Measurements from ENCODE around the gene CDKN2B-AS1.
"Not testable (repeated sequence)": the region's sequence is repeated elsewhere in the genome, so short reads cannot be mapped to it uniquely, and the experiment has no call there.

CDKN2B-AS1 gene

DNA sequence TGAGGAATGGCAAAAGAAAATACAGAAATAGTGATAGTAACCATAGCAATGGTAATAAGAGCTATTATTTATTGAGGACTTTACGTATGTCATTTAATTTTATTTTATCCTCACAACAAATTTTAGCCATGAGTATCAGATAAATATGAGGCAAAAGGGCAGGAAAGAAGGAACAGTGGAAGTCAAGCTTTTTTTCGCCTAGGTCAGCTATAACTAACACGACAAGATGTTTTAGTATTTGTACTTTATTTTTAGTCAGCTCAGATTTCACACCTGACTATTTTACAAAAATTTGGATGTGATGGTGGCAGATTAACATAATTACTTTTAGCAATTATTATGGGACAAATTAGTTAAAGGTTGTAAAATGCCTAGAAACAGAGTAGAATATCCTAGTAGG, 49.3 kb downstream of the CDKN2B-AS1 start:
- no peak for DNase-seq (ENCODE audit: low read depth in 2 of 2)

DNA sequence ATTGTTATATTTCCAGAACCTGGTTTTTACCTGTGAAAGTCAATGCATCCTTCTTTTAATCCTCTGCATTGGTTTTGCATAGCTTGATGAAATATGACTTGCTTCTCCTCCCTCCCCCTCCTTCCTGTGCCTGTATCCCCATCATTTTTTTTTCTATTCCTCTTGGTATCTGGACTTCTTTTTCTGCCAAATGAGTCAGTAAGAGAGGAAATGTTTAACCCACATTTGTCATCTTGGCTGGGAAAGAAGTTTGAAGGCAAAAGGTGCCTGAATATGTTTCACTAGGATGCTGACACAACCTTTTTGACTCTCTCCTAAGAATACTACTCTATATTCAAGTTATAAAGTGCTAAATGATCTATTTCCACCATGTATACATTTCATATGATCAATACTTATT, 50.0 kb downstream of the CDKN2B-AS1 start:
- DNase-seq (ENCODE audit: low read depth in 2 of 2): no peak

DNA sequence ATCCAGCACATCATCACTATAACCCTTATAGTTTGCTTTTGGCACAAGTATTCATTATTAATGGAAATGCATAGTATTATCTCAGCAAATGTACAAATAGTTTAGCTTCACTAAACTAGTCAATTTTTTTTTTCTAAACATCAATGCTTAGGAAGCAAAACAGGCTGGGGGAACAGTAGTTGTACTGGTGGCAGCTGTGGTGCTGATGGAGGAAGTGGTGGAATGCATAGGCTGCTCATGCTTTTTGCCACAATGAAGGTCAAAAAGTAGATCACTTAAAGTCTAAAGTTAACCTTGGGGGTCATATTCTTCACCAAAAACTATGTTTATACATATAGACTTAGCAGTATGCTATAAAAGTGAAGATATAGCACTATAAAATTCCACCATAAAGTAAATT, 50.8 kb downstream of the CDKN2B-AS1 start:
- no peak for DNase-seq (ENCODE audit: low read depth in 2 of 2)

DNA sequence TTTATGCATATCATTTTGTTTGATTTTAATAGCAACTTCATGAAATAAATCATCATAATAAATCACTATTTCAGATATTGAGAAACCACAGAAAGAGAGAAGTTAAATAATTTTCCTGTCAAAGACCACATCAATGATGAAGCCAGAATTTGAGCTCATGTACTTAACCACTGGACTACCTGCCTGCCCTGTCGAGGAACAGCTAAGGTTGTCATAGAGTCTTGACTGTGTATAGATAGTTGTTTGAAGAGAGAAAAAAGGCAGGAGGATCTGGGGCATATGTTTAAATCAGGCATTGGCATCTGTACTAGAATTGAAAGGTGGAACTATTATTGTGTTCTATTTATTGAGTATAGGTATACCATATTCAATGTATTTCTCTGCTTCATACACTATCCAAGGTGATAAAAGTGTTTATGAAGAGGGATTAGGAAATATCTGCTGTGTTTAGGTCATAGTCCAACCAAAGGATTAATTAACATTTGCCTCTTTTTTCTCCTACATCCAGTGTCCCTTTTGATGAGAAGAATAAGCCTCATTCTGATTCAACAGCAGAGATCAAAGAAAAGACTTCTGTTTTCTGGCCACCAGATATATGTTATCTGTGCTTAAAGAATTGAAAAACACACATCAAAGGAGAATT, 51.8 kb downstream of the CDKN2B-AS1 start:
- no peak for DNase-seq (ENCODE audit: low read depth in 2 of 2)

DNA sequence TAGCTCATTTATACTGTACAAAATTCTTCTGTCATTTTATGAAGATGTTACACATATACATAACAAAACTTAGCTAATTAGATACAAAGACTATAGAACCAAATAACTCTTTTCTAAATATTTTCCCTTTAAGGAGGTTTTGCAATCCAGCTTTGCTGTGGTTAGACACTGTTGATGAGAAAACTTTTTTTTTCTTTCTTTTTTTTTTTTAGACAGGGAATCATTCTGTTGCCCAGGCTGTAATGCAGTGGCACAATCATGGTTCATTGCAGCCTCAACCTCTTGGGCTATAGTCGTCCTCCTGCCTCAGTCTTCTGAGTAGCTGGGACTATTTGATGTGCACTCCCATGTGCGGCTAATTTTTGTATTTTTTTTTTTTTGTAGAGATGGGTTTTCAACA, 53.0 kb downstream of the CDKN2B-AS1 start:
- no peak for DNase-seq (ENCODE audit: low read depth in 2 of 2)

DNA sequence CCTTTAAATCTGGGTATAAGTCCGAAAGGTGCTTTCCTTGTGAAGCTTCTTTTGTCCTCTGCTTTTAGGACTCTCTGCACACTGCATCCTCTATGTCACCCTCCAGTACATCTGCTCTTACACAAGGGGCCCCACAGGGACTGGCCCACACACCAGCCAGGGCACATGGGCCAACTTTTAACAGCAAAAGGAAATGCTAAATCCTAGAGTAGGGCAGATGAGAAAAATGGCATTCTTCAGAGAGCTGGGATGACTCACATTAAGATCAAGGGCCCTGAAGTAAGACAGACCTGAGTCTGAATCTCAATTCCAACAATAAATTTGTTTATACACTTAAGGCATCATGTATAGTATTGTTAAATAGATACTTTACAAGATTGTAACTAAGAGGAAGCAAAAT, 54.8 kb downstream of the CDKN2B-AS1 start:
- DNase-seq (ENCODE audit: low read depth in 2 of 2): no peak

DNA sequence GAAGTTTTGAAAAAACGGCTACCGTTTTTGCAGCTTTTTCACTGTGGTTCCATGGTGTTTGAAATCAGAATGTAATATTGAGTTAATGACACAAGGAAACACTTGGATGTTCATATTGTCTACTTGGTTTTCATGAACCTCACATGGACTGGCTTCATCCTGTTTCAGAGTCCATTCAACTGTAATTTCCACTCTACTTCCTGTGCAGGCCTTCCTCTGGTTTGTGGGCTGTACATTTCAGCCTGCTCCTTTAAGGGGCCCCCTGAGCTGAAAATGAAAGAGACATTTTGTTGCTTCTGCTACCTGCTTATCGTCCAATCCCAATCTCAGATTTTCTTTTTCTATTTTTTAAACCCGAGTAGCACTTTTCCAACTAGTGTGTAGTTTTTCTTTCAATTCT, 56.3 kb downstream of the CDKN2B-AS1 start:
- no peak for DNase-seq (ENCODE audit: low read depth in 2 of 2)

DNA sequence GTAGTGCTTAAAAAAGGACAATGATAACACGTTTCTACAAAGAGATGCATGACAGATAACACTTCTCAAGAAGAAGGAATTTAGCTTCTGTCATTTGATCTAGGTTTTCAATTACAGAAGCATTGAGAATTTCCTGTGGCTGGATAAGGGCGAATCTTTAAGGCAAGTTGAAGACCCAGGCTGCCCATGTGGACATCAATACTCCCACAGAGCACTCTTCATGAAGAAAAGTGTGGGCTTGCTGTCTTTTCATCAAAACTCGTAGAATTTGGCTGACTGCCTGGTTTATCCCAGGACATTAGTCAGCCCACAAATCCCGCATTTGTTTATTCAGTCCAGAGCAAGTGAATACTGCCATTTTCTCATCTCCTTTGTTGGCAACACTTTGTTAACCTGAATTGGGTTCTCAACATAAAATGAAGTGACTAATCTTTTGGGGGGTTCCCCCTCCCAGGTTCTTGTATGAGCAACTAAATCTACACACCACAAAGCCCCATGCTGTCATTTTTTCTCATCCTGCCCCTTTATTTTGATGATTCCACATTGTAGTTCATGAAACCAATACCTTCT, 57.9 kb downstream of the CDKN2B-AS1 start:
- DNase-seq (ENCODE audit: low read depth in 2 of 2): no peak

DNA sequence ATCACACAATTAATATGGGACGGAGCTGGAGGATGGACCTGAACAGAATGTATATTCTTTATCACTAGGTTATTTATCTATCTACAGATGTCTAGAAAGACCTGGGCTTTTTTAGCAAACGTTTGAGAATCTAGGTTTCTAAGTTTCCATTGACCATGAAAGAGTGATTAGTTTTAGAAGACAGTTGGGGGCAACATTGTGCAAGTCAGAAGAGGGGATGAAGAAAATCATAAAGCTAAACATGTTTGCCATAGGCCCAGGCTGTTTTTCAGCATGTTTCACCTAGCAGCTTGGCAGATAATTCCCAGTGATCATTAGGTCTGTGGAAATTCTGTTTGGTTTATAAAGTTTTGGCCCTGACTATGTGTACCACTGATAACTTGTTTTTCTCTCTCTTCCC, 58.6 kb downstream of the CDKN2B-AS1 start:
- DNase-seq (ENCODE audit: low read depth in 2 of 2): no peak

DNA sequence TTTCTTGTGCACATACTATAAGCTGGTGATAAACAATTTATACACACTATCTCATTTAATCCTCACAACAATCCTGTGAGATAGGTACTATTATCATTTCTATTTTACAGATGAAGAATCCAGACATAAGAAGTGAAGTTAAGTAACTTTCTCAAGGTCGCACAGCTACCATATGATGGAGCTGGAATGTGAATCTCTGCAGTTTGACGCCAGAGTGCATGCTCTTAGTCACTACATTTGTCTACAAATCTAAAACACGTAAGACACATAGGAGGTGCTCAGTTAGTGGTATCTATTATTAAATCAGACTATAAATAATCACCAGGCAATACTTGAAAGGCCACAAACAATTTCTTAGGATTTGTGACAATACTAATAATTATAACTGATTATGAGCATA, 59.5 kb downstream of the CDKN2B-AS1 start:
- DNase-seq (ENCODE audit: low read depth in 2 of 2): no peak

DNA sequence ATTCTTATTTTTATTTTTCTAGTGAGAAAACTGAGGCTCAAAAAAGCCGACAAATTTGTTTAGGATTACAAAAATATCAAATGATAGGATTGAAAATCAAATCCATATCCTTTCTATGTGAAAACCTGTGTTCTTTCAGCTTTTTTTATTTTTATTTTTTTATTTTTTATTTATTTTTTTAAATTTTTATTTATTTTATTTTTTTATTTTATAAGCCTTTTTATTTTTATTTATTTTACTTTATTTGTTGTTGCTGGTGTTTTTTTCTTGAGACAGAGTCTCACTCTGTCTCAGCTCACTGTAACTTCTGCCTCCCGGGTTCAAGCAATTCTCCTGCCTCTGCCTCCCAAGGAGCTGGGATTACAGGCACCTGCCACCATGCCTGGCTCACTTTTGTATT, 59.9 kb downstream of the CDKN2B-AS1 start:
- DNase-seq (ENCODE audit: low read depth in 2 of 2): no peak

DNA sequence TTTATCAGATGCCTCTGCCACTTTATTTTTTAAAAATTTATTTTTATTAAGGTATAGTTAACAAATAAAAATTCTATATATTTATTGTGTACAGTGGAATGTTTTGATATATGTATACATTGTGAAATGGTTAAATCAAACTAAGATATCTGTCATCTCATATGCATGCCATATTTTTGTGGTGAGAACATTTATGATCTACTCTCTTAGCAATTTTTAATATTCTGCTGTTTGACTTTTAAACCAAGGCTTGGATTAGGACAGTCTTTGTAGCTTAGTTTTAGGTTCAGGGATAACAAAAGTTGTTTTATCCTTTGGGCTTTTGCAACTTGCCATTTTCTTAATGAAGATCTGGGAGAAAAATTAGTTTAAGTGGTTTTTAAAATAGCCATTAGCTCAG, 60.5 kb downstream of the CDKN2B-AS1 start:
- no peak for DNase-seq (ENCODE audit: low read depth in 2 of 2)

DNA sequence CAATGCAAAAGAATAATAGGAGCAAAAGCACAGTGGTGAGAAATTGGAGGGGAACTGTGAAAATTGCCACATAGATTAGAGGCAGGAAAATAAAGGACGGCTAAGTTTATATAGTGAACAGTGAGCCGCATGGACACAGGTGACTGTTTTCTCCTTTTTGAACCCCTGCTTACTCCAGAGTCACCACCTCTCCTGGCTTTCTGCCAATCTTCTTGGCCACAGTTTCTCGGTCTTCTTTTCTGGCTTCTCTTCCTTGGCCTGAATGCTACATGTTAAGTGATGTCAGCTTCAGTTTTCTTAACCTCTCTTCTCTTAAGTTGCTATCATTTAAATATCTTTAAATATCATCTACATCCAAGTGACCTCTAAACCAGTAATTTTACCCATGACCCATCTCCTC, 61.8 kb downstream of the CDKN2B-AS1 start:
- DNase-seq (ENCODE audit: low read depth in 2 of 2): no peak

DNA sequence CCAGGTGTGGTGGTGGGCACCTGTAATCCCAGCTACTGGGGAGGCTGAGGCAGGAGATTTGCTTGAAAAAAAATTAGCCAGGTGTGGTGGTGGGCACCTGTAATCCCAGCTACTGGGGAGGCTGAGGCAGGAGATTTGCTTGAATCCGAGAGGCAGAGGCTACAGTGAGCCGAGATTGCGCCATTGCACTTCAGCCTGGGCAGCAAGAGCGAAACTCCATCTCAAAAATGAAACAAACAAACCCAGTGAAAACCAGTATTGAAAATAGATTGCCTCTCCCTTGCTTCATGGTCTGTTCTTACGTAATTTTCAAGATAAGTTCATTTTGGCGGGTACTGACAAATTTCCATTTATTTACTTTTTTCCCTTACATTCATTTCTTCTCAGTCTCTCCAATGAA, 63.4 kb downstream of the CDKN2B-AS1 start:
- DNase-seq (ENCODE audit: low read depth in 2 of 2): not testable (repeated sequence)

DNA sequence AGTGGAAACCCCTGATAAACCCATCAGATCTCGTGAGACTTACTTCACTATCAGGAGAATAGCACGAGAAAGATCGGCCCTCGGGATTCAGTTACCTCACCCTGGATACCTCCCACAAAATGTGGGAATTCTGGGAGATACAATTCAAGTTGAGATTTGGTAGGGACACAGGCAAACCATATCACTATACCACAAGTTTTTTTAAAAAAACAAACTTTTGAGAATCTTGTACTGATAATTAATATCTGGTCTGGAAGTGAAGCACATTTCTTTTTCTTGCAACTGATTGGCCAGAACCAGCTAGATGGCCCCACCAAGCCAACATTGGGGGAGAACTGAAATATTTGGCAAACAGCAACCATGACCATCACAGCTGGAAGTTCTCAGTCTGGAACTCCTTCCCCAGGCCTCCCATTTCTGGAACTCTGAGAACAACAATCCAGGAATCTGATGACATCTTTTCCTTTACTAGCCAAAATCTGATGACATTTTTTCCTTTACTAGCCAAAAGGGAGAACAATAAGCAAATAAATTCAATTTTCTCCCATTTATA, 66.3 kb downstream of the CDKN2B-AS1 start:
- DNase-seq (ENCODE audit: low read depth in 2 of 2): no peak

DNA sequence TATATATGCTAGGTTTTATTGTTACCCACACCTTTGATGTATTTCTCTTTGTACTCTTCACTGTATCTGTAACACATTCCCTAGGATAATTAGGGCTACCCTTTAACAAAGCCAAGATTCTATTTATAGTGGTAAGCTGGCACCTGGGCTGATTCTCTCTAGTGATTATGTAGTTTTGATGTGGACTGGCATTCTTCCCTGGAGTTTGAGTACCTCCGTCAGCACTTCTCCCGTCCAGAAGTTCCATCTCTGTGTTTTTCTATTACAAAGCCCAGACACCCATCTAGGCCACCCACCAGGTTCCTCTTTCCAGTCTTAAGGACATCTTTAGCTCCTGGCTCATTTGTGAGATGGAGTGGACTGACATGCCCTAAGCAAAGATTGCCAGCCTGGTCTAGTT, 70.4 kb downstream of the CDKN2B-AS1 start:
- no peak for DNase-seq (ENCODE audit: low read depth in 2 of 2)

DNA sequence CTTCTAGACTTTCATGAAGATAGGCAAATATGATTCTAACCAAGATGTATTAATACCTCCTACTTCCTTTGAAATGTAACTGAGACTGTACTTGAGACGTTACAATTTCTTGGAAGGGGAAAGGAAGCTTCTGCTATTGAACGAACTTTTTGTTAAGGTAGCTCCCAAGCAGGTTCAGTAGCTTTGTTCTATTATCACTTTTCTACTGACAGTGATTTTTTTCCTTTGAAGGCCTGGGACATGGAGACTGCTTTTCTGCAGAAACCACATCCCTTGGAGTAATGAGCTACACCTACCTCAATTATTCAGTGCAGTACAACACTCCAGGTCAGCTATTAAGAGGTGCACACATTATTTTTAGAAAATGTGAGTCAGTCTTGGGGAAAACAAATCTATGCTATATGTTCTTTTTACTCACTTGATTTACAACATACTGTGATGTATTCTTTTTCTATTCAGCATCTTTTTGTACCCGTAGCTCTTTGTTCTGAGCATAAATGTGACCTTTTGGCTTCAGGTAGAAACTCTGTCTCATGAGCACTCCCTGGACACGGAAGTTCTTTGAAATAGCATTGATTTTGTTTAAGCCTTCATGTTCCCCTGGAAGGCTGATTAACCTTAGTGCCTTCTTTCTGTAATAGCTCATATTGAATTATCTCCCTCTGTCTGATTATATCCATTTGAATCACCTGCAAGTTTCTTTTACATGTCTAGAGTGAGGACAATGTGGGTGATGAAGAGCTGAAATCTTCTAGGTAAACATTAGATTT, 71.0 kb downstream of the CDKN2B-AS1 start:
- DNase-seq (ENCODE audit: low read depth in 2 of 2): no peak

DNA sequence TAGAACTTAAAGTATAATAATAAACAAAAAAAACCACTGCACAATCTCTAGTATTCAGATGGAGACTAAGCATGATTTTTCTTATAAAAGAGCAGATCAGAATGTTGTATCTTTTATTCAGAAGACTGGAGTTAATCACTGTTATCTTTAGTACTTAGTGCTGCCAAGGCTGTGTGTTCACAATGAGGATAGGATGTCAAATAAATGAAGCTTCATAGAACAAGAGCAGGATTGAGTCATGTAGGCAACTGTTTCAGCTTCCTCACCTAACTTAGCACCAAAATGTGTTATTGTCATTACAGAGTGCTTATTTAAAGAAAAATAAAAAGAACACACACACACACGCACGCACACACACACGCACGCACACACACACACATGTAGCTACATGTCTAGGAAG, 72.6 kb downstream of the CDKN2B-AS1 start:
- DNase-seq (ENCODE audit: low read depth in 2 of 2): no peak

DNA sequence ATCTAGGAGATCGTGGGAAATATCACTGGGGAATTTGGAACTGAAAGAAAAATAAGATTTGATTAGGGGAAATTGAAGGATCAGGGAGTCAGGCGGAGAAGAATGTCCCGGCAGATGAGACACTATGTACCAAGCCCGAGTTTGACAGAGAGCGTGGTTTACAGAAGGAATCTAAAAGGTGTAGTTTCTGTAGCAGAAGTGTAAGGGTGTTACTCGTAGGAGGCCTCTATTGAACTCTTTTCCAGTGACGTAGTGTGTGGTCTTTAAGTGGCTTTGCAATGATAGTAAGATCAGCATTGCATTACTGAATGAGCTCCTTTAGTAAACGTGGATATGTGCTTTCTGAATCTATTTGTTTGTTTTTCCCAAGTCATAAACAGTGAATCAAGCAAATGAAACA, 73.8 kb downstream of the CDKN2B-AS1 start:
- DNase-seq (ENCODE audit: low read depth in 2 of 2): no peak

DNA sequence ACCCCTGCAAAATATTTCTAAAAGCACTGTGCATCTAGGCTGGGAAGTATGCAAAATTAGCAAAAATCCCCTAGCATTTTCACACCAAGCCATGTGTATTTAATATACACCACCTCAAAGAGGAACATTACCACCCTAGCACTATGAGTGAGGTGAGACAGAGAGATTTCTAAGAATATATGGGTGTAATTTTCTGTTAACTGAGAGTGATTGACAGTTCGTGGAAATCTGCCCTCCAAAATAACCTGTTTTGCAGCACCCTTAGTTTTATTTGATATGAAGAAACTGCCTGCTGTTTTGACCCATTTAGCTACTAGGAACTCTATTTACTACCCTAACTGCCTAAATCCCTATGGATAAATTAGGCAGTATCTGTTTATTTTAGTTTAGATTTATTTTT, 78.8 kb downstream of the CDKN2B-AS1 start:
- no peak for DNase-seq (ENCODE audit: low read depth in 2 of 2)

DNA sequence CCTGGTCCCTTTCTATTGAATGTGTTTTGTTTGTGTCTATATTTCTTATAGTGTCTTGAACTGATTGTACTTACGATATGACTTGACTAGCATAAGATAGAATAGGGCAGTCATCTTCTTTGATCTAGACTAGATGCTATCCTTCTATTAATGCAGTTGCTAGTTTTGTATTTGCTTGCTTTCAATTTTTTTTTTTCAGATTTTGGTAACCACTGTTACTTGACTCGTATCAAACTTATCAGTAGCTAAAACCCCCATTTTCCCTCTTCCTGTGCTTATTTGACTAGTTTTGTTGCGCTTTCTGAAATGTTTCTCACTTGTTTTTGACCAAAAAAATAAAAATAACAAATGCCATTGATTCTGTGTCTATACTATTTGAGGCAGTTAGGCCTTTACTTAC, 83.5 kb downstream of the CDKN2B-AS1 start:
- no peak for DNase-seq (ENCODE audit: low read depth in 2 of 2)

DNA sequence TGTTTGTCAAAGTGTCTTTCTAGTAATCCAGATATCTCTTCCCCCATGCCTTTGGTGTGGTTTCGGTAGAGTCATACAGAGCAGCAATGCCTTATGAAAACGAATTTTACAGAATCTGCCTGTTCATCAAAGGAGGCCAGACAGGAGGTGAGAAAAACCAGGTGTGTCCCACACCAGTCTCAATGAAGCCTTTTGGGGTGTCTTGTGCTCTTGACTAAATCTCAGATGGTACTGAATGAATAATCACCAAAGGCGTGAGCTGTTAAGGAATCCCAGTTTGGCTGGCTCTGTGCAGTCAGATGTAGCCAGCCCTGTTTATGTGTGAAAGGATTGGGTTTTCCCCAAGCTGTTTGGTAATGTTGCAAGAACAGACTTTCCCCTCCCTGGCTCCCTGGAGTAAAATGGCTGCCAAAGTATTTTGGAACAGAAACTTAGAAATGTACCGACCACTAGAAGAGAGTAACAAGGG, 85.3 kb downstream of the CDKN2B-AS1 start:
- DNase-seq (ENCODE audit: low read depth in 2 of 2): peak in 1 of 2 donors; percentile 29
